Posterior cingulate gyrus (tissue), 11 donors: ENCODE measurements around the gene HAL.
A peak's percentile ranks its signal among the peaks of the same experiment; 100 is the strongest.

Experiments used
- DNase-seq, 10 donors: peaks; one replicate each; pipeline versions ENCODE4 v3.0.0 to v3.0.0-alpha.2; 2020 to 2021; ENCODE audit warnings: mixed read lengths in 3 of 10
- intact Hi-C: fragments of 100-400 bp; cut with DNase I; formaldehyde crosslinking; loops from one replicate; pipeline ENCODE4 v1.15.1; 2023

The HAL gene

DNA sequence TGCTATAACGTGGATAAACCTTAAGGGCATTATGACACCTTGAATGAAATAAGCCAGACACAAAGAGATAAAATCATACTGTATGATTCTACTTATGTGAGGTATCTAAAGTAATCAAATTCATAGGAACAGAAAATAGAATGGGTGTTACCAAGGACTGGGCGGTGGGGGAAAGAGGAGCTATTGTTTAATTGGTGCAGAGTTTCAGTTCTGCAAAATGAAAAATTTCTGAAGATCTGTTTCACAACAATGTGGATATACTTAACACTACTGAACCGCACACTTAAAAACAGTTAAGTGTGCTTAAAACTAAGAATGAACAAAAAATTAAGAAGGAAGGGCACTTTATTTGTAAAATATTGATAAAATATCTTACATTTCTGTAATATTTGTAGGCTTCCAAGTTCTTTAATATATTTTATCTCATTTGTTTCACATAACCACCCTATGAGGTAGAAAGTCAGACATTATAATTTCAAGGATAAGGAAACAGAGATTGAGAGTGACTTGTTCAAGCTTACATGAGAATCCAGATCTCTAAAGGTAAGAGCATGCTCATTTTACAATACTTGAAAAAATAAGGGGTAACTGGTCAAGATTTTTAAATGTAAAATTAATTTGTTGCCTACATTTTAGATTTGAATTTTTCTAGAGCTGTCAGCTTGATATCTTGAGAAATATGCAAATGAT is 24.3 kb upstream of the HAL start:
- intact Hi-C loops = no loop called here
- DNase-seq = no peak

DNA sequence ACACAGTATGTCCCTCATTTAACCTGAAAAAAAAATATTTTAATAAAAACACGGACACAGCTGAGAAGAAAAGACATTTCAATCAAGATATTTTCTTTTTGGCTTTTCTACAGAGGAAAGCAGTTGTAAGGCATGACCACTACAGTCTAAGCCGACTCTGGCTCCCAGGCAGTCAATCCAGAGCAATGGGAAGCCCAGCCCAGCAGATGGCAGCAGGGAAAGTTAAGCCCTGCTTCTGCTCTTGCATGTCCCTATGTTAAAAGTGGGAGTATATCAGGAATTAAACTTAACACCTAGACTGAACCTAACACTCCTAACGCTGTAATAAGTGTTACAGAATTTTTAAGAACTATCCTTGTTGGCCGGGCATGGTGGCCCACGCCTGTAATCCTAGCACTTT is 19.5 kb upstream of the HAL start:
- intact Hi-C loops = no loop called here
- DNase-seq = peak in 3 of 10 donors; percentile 9 to 84 (median 21)

DNA sequence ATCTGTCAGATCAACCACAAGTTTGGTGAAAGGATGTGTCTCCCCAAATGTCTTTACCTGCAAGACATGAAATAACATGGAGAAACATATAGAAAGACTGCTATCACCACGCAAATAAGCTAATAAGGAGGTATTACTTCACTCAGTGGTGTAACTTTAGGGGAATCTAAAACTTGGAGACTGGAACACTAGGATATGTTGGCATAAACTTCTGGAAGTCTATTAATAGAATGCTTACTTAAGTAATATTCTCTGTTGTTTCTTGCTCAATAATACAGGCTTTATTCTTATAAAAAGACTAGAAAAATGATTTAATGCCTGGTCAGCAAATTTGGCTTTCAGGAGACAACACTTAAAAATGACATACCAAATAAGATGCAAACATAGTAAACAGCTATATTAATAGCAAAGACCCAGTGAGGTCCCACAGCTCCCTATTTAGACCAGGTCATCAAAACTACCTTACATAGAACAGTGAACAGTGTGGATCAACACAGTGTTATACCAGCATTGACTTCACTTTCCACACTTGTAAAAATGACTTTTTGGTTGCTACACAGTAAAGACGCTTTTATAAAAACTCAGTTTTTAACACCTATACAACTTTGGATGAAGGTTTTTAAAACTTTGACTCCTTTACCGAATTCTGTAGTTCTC is 18.9 kb upstream of the HAL start:
- no peak for DNase-seq
- intact Hi-C loops = no loop called here

GRCh38 chr12:96007729-96008128 is 11.6 kb upstream of the HAL start:
- no peak for DNase-seq
- intact Hi-C loops = no loop called here

DNA sequence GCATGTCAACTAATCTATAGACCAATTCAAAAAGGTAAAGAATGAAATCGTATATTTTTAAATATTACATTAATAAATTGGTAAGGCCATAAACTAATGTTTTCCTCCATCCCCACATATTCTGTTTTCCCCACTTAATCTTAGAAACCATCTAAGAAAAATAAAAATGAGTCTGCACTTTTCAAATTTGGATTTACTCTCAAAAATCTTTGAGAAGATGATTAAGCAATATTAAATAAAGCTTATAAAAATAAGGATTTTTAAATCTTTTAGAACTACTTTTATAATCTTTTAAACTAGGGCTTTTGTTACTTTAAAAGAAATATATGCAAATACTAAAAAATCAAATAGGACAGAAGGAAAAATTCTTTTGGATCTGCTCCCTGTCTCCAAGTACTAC is 10.6 kb upstream of the HAL start:
- no peak for DNase-seq
- intact Hi-C loops = no loop called here

- intact Hi-C loops = no loop called here
- no peak for DNase-seq
Observed at GRCh38 chr12:96000858-96001257, 4.7 kb upstream of the HAL start.

- no peak for DNase-seq
- intact Hi-C loops = no loop called here
Observed at GRCh38 chr12:95999484-95999883, 3.3 kb upstream of the HAL start.

- peak in 5 of 10 donors; percentile 32 to 85 (median 39) for DNase-seq
Observed at GRCh38 chr12:95998611-95999286, 2.6 kb upstream of the HAL start.

GRCh38 chr12:95997911-95998510 is 1.9 kb upstream of the HAL start:
- intact Hi-C loops = loop anchor here (1.0 kb wide), 1 partner anchor 80 kb away; no protein-coding TSS in a partner anchor
- no peak for DNase-seq

More at GRCh38 chr12:95998611-95999286, 2.6 kb upstream of the HAL start:
- intact Hi-C loops = loop anchor here (1.0 kb wide), 1 partner anchor 80 kb away; no protein-coding TSS in a partner anchor

GRCh38 chr12:95997276-95997675 is 1.1 kb upstream of the HAL start:
- intact Hi-C loops = no loop called here
- DNase-seq = no peak

DNA sequence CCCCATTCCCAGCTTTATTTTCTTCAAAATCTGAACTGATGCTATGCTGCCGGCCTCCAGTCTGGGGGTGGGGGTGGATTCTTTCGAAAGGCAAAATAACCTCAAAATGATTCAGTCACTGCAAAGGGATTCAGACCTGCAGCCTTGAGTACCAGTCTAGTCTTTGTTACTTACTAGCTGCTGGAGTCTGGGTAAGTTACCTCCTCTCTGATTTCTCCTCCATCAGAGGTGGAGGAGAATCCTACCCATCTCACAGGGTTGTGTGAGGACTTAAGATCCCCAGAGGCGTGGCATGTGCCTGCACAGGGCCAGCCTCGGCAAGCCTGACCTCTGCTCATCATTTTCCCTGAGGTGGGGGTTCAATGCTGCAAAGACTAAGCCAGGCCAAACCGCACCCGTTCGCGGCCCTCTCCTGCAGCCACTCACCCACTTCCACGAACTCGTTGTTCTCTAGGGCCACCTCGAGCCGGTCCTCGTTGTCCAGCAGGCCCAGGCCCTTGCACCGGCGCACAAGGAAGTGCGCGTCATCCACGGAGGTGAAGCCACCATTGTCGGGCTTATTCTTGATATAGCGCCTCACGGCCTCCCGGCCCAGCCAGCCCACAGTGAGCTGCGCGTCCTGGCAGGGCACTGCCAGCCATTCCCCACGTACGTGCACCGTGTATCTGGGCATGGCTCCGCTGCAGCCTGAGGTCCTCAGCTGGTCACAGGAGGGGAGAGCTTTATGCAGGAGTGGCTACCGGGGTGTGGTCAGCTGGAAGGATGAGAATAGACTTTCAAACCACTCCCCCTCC is 709 bp downstream of the HAL start:
- intact Hi-C loops = no loop called here

GRCh38 chr12:95994476-95994875 is 1.7 kb downstream of the HAL start:
- intact Hi-C loops = no loop called here
- DNase-seq = no peak

More for the DNA sequence above, 709 bp downstream of the HAL start:
- peak in 1 of 10 donors; percentile 69 for DNase-seq

- no peak for DNase-seq
- intact Hi-C loops = no loop called here
Observed at GRCh38 chr12:95993907-95994306, 2.2 kb downstream of the HAL start.

DNA sequence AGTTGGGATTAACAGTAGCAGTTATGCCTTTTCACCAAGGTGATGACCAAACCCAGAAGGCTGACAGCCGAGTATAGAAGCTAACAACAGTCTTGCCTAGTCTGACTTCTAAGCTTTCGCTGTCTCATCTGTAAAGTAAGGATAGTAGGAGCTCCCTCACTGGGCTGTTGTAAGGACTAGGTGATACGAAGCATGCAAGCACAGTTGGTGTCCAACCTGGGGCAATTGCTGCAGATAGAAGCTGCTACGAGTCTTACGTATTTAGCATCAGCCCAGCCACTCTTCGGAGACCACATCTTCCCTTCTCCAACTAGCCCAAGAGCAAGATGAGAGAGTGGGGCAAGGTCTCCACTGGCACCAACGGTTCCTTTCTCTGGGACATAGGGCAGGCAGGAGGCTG is 6.0 kb downstream of the HAL start:
- intact Hi-C loops = no loop called here
- no peak for DNase-seq

DNA sequence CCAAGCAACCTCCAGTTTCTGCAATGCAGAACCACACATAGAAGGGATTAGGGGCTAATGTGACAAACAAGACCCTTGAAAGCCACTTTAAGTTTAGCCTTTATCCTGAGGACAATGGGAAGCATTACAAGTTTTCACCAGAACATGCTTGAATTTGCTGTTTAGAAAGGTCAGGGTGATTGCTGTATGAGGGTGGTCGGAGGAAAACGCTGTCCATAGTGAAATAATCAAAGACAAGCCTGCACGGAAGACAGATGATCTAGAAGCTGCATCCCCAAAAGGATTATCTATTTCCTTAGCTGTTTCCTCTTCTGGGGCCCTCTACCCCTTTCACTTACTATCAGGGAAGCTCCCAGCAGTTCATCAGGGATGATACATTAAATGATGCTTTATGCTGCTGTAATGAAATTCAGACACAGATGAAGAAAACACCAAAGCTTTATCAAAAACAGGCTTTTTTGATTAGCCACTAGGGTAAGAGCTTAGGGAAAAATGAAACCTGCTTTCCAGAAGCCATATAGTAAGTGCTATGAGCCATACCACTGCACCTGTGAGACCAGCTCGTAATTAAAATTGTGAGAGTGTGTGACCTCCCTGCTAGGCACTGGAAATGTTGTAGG is 6.5 kb downstream of the HAL start:
- intact Hi-C loops = no loop called here
- no peak for DNase-seq

GRCh38 chr12:95988506-95989275 is 7.5 kb downstream of the HAL start:
- DNase-seq = no peak
- intact Hi-C loops = no loop called here

DNA sequence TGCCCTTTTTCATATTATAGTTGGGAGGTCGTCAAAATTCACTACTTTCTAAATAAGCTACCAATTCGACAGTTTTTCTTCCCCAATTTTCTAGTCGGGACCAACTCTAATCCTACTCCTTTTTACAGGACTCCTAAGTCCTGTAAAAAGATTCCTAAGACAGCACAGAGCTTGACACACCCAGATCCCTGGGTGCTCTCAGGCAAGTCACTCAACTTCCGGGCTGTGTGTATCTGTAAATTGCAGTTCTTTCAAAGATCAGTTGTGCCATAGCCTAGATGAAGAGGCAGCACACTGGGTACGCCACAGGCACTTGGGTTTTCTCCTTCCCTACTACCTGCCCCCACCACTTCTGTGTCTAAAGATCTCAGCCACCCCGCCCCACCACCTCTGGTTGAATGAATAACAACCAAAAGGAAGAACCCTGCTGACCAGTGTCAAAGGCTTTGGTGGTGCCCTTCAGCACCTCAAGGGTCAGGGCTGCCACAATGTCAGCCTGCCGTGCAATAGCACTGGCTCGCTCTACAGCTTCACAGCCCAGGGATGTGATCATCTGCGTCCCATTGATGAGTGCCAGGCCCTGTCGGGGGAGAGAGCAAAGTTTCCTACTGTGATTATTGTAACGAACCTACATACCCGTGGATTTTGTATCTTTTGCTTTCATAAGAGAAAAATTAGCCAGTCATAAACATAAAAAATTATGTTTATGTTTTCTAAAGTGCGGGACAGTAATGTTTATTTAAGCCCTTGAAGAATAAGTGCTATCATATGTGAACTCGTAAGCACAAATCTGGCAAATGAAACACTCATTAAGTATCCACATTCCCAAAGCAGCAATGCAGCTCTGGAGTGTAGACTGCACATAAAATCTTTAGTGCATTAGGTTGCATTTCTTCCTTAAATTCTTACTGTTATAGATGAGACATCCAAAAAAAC is 9.2 kb downstream of the HAL start:
- intact Hi-C loops = no loop called here
- DNase-seq = no peak

DNA sequence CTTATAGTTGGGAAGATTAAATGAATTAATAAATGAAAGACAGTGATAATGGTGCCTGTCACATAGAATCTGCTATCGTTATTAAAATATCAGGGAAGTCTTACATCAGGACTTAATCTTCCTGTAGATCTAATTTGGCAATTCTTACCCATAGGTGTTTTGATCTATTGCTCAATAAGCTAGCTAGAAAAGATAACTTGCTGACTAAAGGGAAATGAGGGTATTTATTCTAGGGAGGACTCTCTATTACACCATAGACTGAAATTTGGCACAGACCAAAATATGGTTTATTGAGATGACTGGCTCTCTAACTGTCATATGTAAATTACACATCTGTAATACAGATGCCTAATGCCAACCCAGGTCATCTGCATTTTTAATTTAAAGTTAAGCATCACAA is 11.5 kb downstream of the HAL start:
- no peak for DNase-seq
- intact Hi-C loops = no loop called here
